Neural progenitor cell (in vitro differentiated cells): ENCODE measurements around the gene TOM1. TPM values are rescaled to one million over a fixed set of nuclear protein-coding genes. Genes with fewer than 3 reads are reported as not detected.
A peak's percentile ranks its signal among the peaks of the same experiment; 100 is the strongest.

ENCODE experiments used
- DNase-seq: peaks from one replicate; pipeline ENCODE4 v3.0.0-alpha.2; 2016; ENCODE audit warnings: low spot score
- H2AFZ ChIP-seq: fragments of 200-600 bp; sonication (generic); replicated peaks from 2 replicates; pipeline ENCODE4 v1.6.1; 2016; ENCODE audit warnings: antibody characterized with exemption
- H3F3A ChIP-seq: fragments of 200-600 bp; sonication (generic); 2 replicates; pipeline ENCODE4 v1.6.1; 2016; ENCODE audit warnings: antibody characterized with exemption, low read depth
- H3K27ac ChIP-seq: fragments of 200-600 bp; sonication (generic); 2 replicates; pipeline ENCODE4 v1.5.1; 2016; ENCODE audit warnings: mild to moderate bottlenecking
- H3K27me3 ChIP-seq: fragments of 200-600 bp; sonication (generic); 2 replicates; pipeline ENCODE4 v1.6.1; 2016; ENCODE audit warnings: mild to moderate bottlenecking, moderate library complexity
- H3K36me3 ChIP-seq: fragments of 200-600 bp; sonication (generic); 2 replicates; pipeline ENCODE4 v1.5.1; 2016
- H3K4me1 ChIP-seq: fragments of 200-600 bp; sonication (generic); 2 replicates; pipeline ENCODE4 v1.6.1; 2016; ENCODE audit warnings: mixed run types
- H3K4me2 ChIP-seq: fragments of 200-600 bp; sonication (generic); 2 replicates; pipeline ENCODE4 v1.6.1; 2016
- H3K4me3 ChIP-seq: fragments of 200-600 bp; sonication (generic); 2 replicates; pipeline ENCODE4 v1.5.1; 2016
- H3K79me2 ChIP-seq: fragments of 200-600 bp; sonication (generic); 2 replicates; pipeline ENCODE4 v1.6.1; 2016; ENCODE audit warnings: low read depth
- H3K9ac ChIP-seq: fragments of 200-600 bp; sonication (generic); 2 replicates; pipeline ENCODE4 v1.6.1; 2016
- H3K9me3 ChIP-seq: fragments of 200-600 bp; sonication (generic); 2 replicates; pipeline ENCODE4 v1.5.1; 2016; ENCODE audit warnings: low read depth
- H4K20me1 ChIP-seq: fragments of 200-600 bp; sonication (generic); 2 replicates; pipeline ENCODE4 v1.6.1; 2016; ENCODE audit warnings: low read depth
- H3K27ac Mint-ChIP-seq: 3 replicates; pipeline ENCODE4 v1.8.0; 2021; ENCODE audit warnings: mixed read lengths
- H3K27me3 Mint-ChIP-seq: 2 replicates; pipeline ENCODE4 v1.8.0; 2022; ENCODE audit warnings: low read depth, mild to moderate bottlenecking, inconsistent platforms, moderate library complexity, mixed read lengths; ENCODE audit not compliant: insufficient read depth
- H3K36me3 Mint-ChIP-seq: 3 replicates; pipeline ENCODE4 v1.8.0; 2021; ENCODE audit warnings: mixed read lengths
- H3K4me1 Mint-ChIP-seq: 3 replicates; pipeline ENCODE4 v1.8.0; 2021; ENCODE audit warnings: mixed read lengths
- H3K4me3 Mint-ChIP-seq: 3 replicates; pipeline ENCODE4 v1.8.0; 2021; ENCODE audit warnings: mild to moderate bottlenecking, moderate library complexity, mixed read lengths
- H3K9me3 Mint-ChIP-seq: 3 replicates; pipeline ENCODE4 v1.8.0; 2020; ENCODE audit warnings: mixed read lengths
- EZH2 ChIP-seq: fragments of 200-600 bp; sonication (generic); IDR thresholded peaks from 2 replicates; pipeline ENCODE4 v1.6.1; 2017; ENCODE audit warnings: antibody characterized with exemption, mild to moderate bottlenecking, moderate library complexity
- EZH2phosphoT487 ChIP-seq: fragments of 200-600 bp; sonication (generic); IDR thresholded peaks from 2 replicates; pipeline ENCODE4 v1.6.1; 2017; ENCODE audit warnings: antibody characterized with exemption
- total RNA-seq: library from RNA; depleted of rRNA; stranded (reverse); fragments of >200 nt; gene quantifications from 2 replicates; pipeline ENCODE4 v1.2.3, GENCODE V29; 2015; ENCODE audit warnings: low replicate concordance
- TF ChIP-seq, protein P1 (sequence below): fragments of 200-600 bp; sonication (generic); IDR thresholded peaks from 2 replicates; pipeline ENCODE4 v1.5.1; 2017; ENCODE audit warnings: antibody characterized with exemption, mild to moderate bottlenecking

TOM1 gene
- total RNA-seq, 1 donor from 2014 or later = 28.6 TPM

DNA sequence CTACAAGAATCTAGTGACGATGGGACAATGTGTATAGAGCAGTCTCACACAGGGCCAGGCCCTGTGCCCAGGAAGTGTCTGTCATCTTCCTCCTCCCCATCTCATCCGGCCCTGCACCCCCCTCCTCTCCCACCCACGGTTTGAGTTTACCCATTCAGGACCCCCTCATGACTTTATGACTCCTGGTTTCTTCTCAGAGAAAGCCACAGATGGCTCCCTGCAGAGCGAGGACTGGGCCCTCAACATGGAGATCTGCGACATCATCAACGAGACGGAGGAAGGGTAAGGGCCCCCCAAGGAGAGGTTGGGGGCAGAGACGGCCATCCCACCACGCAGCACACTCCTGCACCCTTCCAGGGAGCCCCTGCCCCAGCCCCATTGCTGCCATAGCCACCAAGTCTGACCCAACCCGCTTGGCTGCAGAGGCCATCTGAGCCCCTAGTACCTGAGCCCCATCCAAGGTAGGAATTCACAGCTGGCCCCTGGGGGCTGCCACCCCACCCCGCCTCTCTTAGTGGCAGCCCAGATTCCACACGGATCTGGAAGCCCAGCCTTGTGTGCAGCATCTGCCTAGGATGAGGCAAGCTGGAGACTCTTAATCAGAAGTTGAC is 18.1 kb downstream of the TOM1 start:
- H4K20me1 ChIP-seq = peaks cover 9% of the 10 kb centered on the region
- H3K27ac Mint-ChIP-seq = peak overlapping the region; percentile 33
- no peak overlapping the region for H3K4me3 ChIP-seq
- TF ChIP-seq, protein P1, sequence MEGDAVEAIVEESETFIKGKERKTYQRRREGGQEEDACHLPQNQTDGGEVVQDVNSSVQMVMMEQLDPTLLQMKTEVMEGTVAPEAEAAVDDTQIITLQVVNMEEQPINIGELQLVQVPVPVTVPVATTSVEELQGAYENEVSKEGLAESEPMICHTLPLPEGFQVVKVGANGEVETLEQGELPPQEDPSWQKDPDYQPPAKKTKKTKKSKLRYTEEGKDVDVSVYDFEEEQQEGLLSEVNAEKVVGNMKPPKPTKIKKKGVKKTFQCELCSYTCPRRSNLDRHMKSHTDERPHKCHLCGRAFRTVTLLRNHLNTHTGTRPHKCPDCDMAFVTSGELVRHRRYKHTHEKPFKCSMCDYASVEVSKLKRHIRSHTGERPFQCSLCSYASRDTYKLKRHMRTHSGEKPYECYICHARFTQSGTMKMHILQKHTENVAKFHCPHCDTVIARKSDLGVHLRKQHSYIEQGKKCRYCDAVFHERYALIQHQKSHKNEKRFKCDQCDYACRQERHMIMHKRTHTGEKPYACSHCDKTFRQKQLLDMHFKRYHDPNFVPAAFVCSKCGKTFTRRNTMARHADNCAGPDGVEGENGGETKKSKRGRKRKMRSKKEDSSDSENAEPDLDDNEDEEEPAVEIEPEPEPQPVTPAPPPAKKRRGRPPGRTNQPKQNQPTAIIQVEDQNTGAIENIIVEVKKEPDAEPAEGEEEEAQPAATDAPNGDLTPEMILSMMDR = no peak
- TF ChIP-seq EZH2 = no peak
- TF ChIP-seq EZH2phosphoT487 = no peak
- no peaks in the 10 kb centered on the region for H3K9me3 ChIP-seq
- H3K4me2 ChIP-seq = no peak overlapping the region
- H3K27ac ChIP-seq = no peak overlapping the region
- H3K79me2 ChIP-seq = no peaks in the 10 kb centered on the region
- H3K4me1 Mint-ChIP-seq = peaks cover 16% of the 10 kb centered on the region
- no peaks in the 10 kb centered on the region for H3K36me3 Mint-ChIP-seq
- no peaks in the 10 kb centered on the region for H3K36me3 ChIP-seq
- no peak for DNase-seq
- H3K4me1 ChIP-seq = peaks cover 7% of the 10 kb centered on the region
- no peak overlapping the region for H2AFZ ChIP-seq
- no peaks in the 10 kb centered on the region for H3K9me3 Mint-ChIP-seq
- H3K4me3 Mint-ChIP-seq = no peak overlapping the region
- no peaks in the 10 kb centered on the region for H3K27me3 ChIP-seq
- no peaks in the 10 kb centered on the region for H3F3A ChIP-seq
- H3K27me3 Mint-ChIP-seq = peaks cover 6% of the 10 kb centered on the region
- H3K9ac ChIP-seq = no peak overlapping the region

DNA sequence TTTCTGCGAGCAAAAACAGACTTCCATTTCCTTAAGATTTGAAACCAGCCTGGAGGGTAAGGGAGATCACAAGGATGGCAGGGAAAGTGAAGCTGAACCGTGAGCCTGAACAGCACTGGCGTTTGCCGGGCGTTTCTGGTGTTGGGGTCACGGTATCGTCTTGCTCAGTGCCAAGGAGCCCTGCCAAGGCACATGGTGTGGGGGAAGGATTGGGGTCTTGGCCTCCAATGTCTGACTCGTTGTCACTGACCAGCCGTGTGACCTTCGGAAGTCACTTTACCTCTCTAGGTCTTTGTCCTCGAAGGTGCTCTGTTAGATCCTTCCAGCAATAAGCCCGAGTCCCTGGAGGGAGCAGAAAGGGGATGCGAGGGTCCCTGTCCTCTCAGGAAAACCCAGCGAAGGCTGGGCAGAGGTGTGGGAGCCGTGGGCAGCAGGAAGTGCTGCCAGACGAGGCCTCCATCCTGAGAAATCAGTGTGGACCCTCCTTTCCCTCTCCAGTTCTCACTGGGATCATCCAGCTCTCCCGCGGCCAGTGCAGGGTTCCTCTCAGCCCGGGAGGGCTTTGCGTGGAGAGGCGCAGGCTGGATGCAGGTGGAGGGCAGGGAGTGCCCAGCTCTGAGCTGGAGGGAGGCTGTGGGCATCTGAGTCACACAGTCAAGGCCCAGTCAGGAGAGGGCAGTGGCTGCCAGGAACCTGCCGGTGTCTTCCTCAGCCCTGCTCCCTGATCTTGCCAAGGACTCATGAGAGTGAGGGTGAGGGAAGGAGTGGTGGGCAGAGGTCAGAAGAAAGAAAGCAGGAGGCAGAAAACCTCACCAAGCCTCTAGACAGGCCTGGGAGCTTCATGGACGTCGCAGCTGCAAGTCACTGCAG is 18.9 kb downstream of the TOM1 start:
- Histone ChIP-seq H3K27ac (no peak overlapping the region), H3K79me2 (no peaks in the 10 kb centered on the region), H3K9ac (no peak overlapping the region), H3K9me3 (no peaks in the 10 kb centered on the region), H3F3A (no peaks in the 10 kb centered on the region), H2AFZ (no peak overlapping the region), H4K20me1 (peaks cover 9% of the 10 kb centered on the region), H3K4me1 (peaks cover 7% of the 10 kb centered on the region), H3K4me2 (no peak overlapping the region), H3K27me3 (no peaks in the 10 kb centered on the region), H3K4me3 (no peak overlapping the region), H3K36me3 (no peaks in the 10 kb centered on the region)
- no peak for DNase-seq
- TF ChIP-seq EZH2phosphoT487 (no peak), EZH2 (no peak)
- TF ChIP-seq, protein P1 = no peak
- no peak overlapping the region for H3K4me3 Mint-ChIP-seq
- peaks cover 4% of the 10 kb centered on the region for H3K36me3 Mint-ChIP-seq
- H3K27ac Mint-ChIP-seq = peak overlapping the region; percentile 33
- peaks cover 6% of the 10 kb centered on the region for H3K27me3 Mint-ChIP-seq
- H3K4me1 Mint-ChIP-seq = peaks cover 11% of the 10 kb centered on the region
- no peaks in the 10 kb centered on the region for H3K9me3 Mint-ChIP-seq

DNA sequence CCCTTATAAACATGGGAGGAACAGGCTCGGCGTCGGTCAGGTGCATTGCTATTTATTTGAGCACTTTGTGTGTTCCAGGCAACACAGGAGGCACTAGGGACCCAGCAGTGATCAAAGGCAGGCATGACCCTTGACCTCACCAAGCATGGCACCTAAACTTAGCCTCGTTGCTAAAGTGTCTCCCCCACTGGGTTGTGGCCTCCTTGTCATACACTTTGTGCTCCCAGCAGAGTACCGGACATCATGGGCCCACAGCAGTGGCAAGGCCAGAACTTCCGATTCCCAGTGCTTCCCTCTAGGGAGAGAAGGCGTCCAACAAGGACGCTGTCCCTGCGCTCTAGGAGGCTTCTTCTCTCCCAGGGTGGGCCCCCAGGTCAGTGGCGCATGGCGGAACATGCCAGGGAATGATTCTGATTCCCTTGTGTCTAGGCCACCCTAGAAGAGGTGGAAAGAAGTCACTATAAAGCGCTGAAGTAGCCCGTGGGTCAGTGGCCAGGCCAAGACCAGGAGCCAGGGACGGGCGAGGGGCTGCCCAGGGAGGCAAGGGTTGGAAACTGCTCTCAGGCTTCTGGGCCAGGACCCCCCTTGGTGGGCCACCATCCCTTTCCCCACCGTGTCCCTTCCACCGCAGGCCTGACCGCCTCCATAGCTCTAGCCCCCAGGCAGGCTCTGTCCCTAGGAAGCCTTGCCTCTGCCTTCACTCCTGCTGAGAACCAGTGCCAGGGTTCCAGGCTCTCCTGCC is 19.7 kb downstream of the TOM1 start:
- no peak overlapping the region for H3K4me3 ChIP-seq
- TF ChIP-seq, protein P1 = no peak
- TF ChIP-seq EZH2 (no peak), EZH2phosphoT487 (no peak)
- peaks cover 3% of the 10 kb centered on the region for H3K4me1 ChIP-seq
- peaks cover 4% of the 10 kb centered on the region for H3K36me3 Mint-ChIP-seq
- H3K27me3 Mint-ChIP-seq = peaks cover 6% of the 10 kb centered on the region
- H3K27me3 ChIP-seq = no peaks in the 10 kb centered on the region
- H3K27ac Mint-ChIP-seq = no peak overlapping the region
- H3K27ac ChIP-seq = no peak overlapping the region
- H3K4me3 Mint-ChIP-seq = no peak overlapping the region
- no peaks in the 10 kb centered on the region for H3K9me3 ChIP-seq
- H3K9me3 Mint-ChIP-seq = no peaks in the 10 kb centered on the region
- H3K79me2 ChIP-seq = no peaks in the 10 kb centered on the region
- H3K9ac ChIP-seq = no peak overlapping the region
- H3K36me3 ChIP-seq = no peaks in the 10 kb centered on the region
- H2AFZ ChIP-seq = no peak overlapping the region
- peaks cover 3% of the 10 kb centered on the region for H4K20me1 ChIP-seq
- no peak overlapping the region for H3K4me2 ChIP-seq
- H3K4me1 Mint-ChIP-seq = peaks cover 6% of the 10 kb centered on the region
- DNase-seq = no peak
- no peaks in the 10 kb centered on the region for H3F3A ChIP-seq
